Gastrocnemius medialis (tissue), 4 donors: ENCODE data around the gene NUBP2. TPM values are rescaled to one million over a fixed set of nuclear protein-coding genes. Genes with fewer than 3 reads are reported as not detected.

Experiments used
- ATAC-seq, 2 donors: fragments of 150-250 bp; one replicate each; pipeline ENCODE4 v1.9.1; 2016
- DNase-seq, 2 donors: peaks; one replicate each; pipeline ENCODE4 v3.0.0-alpha.2; 2019
- H3K27ac ChIP-seq, 4 donors: fragments of 200-600 bp; sonication (generic); 1 replicate in 1 of 4; 2 replicates in 3 of 4; pipeline ENCODE4 v1.5.1; 2016 to 2018; ENCODE audit warnings: mild to moderate bottlenecking in 2 of 4, moderate library complexity in 1 of 4
- H3K27me3 ChIP-seq, 3 donors: fragments of 200-600 bp; sonication (generic) in 2 of 3; 1 replicate in 1 of 3; 2 replicates in 2 of 3; pipeline versions ENCODE4 v1.5.1 to v1.6.0; 2016 to 2019; ENCODE audit warnings: mild to moderate bottlenecking in 1 of 3, moderate library complexity in 1 of 3
- H3K36me3 ChIP-seq, 2 donors: fragments of 200-600 bp; sonication (generic) in 1 of 2; one replicate each; pipeline ENCODE4 v1.5.1; 2017 to 2018
- H3K4me1 ChIP-seq, 2 donors: fragments of 200-600 bp; sonication (generic) in 1 of 2; one replicate each; pipeline ENCODE4 v1.5.1; 2016 to 2017; ENCODE audit warnings: mild to moderate bottlenecking in 2 of 2
- H3K4me3 ChIP-seq, 4 donors: fragments of 200-600 bp; sonication (generic) in 3 of 4; 1 replicate in 1 of 4; 2 replicates in 3 of 4; pipeline ENCODE4 v1.5.1; 2016 to 2019; ENCODE audit warnings: mild to moderate bottlenecking in 2 of 4
- H3K9me3 ChIP-seq, 3 donors: fragments of 200-600 bp; sonication (generic) in 2 of 3; 1 replicate in 1 of 3; 2 replicates in 2 of 3; pipeline ENCODE4 v1.5.1; 2016 to 2019
- POLR2A ChIP-seq, 2 donors: fragments of 450-650 bp; IDR thresholded peaks; one replicate each; pipeline ENCODE4 v1.6.1; 2017; ENCODE audit warnings: antibody characterized with exemption in 2 of 2, mild to moderate bottlenecking in 2 of 2, moderate library complexity in 2 of 2
- in situ Hi-C, 4 donors: fragments of 200-750 bp; cut with MboI; loops; one replicate each; pipeline versions ENCODE4 v1.15.0 to v1.8.0; 2017; ENCODE audit warnings: low sequenced_read_pairs in 4 of 4
- intact Hi-C: fragments of 100-400 bp; cut with DNase I; formaldehyde crosslinking; loops from one replicate; pipeline ENCODE4 v1.15.1; 2023; ENCODE audit warnings: low total_unique reads
- total RNA-seq, 4 donors: library from RNA; depleted of rRNA; stranded (reverse); fragments of >200 nt; gene quantifications; one replicate each; pipeline versions ENCODE4 v1.1.0 to v1.2.3, GENCODE V29; 2016
- TF ChIP-seq, protein P1 (sequence below), 5 experiments: fragments of 450-650 bp in 3 of 5; fragments of 200-600 bp in 2 of 5; sonication (generic) in 2 of 5; IDR thresholded peaks in 4 of 5; conservative IDR thresholded peaks in 1 of 5; 1 replicate in 4 of 5; 2 replicates in 1 of 5; pipeline ENCODE4 v1.5.1; 2016 to 2019; ENCODE audit warnings: antibody characterized with exemption in 5 of 5, mild to moderate bottlenecking in 3 of 5, moderate library complexity in 3 of 5

NUBP2 gene
- total RNA-seq, 4 donors from 2014 or later = 77.3 to 163 (median 80.7) TPM

DNA sequence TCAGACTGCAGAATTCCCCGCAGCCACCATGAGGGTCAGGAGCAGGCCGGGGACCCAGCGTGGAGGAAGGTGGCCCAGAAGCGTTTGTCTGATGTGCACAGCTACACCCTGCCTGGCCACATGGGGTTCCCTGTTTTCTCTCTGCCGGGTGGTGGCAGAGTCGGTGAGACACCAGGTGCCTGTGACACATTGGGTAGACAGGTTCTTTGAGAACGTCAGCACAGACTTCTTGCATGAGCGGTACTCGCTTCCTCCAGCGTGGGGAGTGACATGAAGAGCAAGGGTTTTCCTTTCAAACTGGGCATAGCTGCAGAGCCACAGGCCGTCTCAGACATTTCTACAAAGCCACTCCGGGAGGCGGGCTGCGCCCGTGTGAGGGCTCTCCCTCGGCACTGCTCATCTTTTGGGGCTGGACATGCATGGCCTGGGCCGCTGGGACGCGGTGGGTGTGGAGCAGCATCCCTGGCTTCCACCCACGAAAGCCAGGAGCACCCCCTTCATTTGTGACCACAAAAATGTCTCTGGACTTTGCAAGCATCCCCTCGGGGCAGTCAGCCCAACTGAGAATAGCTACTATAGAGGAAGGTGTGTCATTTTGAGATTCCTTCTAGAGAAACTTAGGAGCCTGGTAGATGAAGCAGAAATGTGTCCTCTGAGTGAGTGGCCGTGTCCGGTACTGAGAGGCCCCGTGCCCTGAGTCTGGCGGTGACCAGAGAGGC lies 37.4 kb upstream of the NUBP2 start:
- Histone ChIP-seq H3K9me3 (no peaks in the 10 kb centered on the region), H3K27ac (no peak overlapping the region), H3K36me3 (peaks cover 0 to 63% of the 10 kb centered on the region in 2 donors), H3K27me3 (no peaks in the 10 kb centered on the region), H3K4me3 (no peak overlapping the region), H3K4me1 (no peaks in the 10 kb centered on the region)
- in situ Hi-C loops = no loop called here
- ATAC-seq (no peak), DNase-seq (no peak)
- no peak for TF ChIP-seq POLR2A (IDR thresholded peaks at IDR 0.05)
- TF ChIP-seq, protein P1, sequence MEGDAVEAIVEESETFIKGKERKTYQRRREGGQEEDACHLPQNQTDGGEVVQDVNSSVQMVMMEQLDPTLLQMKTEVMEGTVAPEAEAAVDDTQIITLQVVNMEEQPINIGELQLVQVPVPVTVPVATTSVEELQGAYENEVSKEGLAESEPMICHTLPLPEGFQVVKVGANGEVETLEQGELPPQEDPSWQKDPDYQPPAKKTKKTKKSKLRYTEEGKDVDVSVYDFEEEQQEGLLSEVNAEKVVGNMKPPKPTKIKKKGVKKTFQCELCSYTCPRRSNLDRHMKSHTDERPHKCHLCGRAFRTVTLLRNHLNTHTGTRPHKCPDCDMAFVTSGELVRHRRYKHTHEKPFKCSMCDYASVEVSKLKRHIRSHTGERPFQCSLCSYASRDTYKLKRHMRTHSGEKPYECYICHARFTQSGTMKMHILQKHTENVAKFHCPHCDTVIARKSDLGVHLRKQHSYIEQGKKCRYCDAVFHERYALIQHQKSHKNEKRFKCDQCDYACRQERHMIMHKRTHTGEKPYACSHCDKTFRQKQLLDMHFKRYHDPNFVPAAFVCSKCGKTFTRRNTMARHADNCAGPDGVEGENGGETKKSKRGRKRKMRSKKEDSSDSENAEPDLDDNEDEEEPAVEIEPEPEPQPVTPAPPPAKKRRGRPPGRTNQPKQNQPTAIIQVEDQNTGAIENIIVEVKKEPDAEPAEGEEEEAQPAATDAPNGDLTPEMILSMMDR (IDR thresholded peaks at IDR 0.05 in 4 of 5, conservative IDR thresholded peaks at IDR 0.05 in 1 of 5) = no peak
- intact Hi-C loops = no loop called here

DNA sequence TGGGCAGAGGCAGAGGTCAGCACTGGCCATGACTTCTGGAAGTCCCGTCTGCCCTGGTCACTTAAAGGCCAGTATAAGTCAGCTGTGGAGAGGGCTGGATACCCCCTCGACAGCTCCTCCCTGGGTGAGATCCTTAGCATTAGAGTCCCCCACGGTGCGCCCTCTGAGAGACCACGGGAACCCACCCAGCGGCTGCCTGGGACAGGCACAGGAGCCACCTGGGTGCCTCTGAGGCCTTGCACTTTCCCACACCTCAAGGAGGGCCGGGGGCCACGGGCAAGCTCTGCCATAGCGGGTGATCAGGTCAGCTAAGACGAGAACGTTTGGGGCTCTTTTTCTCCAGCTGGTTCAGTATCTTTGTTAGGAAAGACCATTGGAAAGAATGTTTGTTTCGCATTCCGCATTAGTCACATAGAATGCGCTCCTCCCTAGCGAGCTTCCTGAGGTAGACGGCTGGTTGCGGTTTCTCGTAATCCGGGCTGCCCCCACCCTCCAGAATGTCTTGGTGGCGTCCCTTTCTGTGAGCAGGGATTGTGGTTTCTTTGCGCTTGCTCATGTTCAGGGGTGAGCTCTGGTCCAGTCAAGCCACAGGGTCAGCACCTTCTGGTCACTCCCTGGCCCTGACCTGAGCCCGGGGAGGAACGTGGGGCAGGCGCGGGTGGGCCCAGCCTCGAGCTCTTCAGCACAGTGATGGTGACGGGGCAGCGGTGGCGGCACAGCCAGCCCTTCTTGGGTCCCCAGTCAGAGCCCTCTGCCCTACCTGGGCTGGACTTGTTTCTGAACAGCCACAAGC lies 36.7 kb upstream of the NUBP2 start:
- no peak for TF ChIP-seq POLR2A (IDR thresholded peaks at IDR 0.05)
- TF ChIP-seq, protein P1 (IDR thresholded peaks at IDR 0.05 in 4 of 5, conservative IDR thresholded peaks at IDR 0.05 in 1 of 5) = no peak
- in situ Hi-C loops (no loop called here), intact Hi-C loops (no loop called here)
- Histone ChIP-seq H3K27ac (no peak overlapping the region), H3K27me3 (no peaks in the 10 kb centered on the region), H3K36me3 (peaks cover 0 to 70% of the 10 kb centered on the region in 2 donors), H3K4me3 (no peak overlapping the region), H3K4me1 (no peaks in the 10 kb centered on the region), H3K9me3 (no peaks in the 10 kb centered on the region)
- DNase-seq = no peak
- no peak for ATAC-seq

DNA sequence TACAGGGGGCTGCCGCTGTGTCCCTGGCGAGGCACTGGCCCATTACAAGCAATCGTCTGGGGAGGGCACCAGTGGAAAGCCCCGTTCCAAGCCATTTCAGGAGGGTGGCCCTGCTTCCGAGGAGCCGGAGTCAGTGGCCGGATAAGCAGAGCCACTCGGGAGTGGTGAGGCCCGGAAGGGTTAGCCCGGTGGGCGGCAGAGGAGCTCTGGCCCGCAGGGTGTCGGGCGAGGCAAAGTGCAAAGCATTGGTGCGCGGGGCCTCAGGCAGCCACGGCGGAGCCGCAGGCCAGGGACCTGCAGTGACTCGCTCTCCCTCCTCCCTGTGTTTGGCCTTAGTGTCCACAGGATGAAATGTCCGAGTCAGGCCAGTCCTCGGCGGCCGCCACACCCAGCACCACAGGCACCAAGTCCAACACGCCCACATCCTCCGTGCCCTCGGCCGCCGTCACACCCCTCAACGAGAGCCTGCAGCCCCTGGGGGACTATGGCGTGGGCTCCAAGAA lies 36.0 kb upstream of the NUBP2 start:
- DNase-seq (no peak), ATAC-seq (no peak)
- Histone ChIP-seq H3K27me3 (no peaks in the 10 kb centered on the region), H3K36me3 (peaks cover 0 to 76% of the 10 kb centered on the region in 2 donors), H3K27ac (no peak overlapping the region), H3K4me1 (no peaks in the 10 kb centered on the region), H3K4me3 (no peak overlapping the region), H3K9me3 (no peaks in the 10 kb centered on the region)
- intact Hi-C loops (no loop called here), in situ Hi-C loops (no loop called here)
- TF ChIP-seq, protein P1 (IDR thresholded peaks at IDR 0.05 in 4 of 5, conservative IDR thresholded peaks at IDR 0.05 in 1 of 5) = no peak
- no peak for TF ChIP-seq POLR2A (IDR thresholded peaks at IDR 0.05)

DNA sequence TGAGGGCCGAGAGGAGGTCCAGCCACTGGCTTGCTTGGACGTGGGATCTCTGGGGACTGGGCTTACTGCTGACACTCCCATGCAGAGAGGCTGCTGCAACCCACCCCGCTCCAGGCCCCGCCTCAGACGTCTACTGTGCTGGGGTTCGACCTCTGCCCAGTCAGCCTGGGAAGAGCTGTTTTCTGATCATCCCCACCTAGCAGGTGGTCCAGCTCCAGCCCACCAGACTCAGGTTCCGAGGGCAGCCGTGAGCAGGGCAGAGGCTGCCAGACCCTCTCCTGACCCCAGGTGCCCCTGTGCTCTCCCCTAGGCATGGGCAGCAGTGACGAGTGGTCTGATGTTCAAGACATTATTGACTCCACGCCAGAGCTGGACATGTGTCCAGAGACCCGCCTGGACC lies 34.8 kb upstream of the NUBP2 start:
- TF ChIP-seq, protein P1 (IDR thresholded peaks at IDR 0.05 in 4 of 5, conservative IDR thresholded peaks at IDR 0.05 in 1 of 5) = no peak
- no peak for TF ChIP-seq POLR2A (IDR thresholded peaks at IDR 0.05)
- H3K4me1 ChIP-seq = no peaks in the 10 kb centered on the region
- in situ Hi-C loops = no loop called here
- ATAC-seq (no peak), DNase-seq (no peak)
- no peak overlapping the region for H3K27ac ChIP-seq
- no peaks in the 10 kb centered on the region for H3K27me3 ChIP-seq
- peaks cover 0 to 86% of the 10 kb centered on the region in 2 donors for H3K36me3 ChIP-seq
- H3K9me3 ChIP-seq = no peaks in the 10 kb centered on the region
- intact Hi-C loops = no loop called here
- H3K4me3 ChIP-seq = no peak overlapping the region
